H1 (cell line): ENCODE measurements around the gene BABAM2. TPM values are rescaled to one million over a fixed set of nuclear protein-coding genes. Genes with fewer than 3 reads are reported as not detected.

Experiments
- CTCF ChIA-PET: fragments of 300-600 bp; sonication (Branson Sonifier 250); formaldehyde crosslinking; loops from one replicate; lab custom pipeline; 2021; ENCODE audit not compliant: partially characterized antibody; lab: Charles Lee
- POLR2A ChIA-PET: fragments of 300-600 bp; sonication (Branson Sonifier 250); formaldehyde crosslinking; loops from one replicate; lab custom pipeline; 2021; ENCODE audit warnings: inconsistent platforms; ENCODE audit not compliant: partially characterized antibody; lab: Charles Lee
- DNase-seq, 2 experiments: peaks; one replicate each; pipeline versions ENCODE4 v3.0.0 to v3.0.0-alpha.2; 2010 to 2022; ENCODE audit warnings: low spot score in 2 of 2, low read depth in 1 of 2, mixed read lengths in 1 of 2
- FAIRE-seq: peaks from 2 replicates; lab custom pipeline; 2011; peaks lifted over from hg19 to GRCh38; lab: Jason Lieb, UNC
- H2AFZ ChIP-seq: 2 replicates; pipeline ENCODE4 v1.8.1; 2012; ENCODE audit warnings: low read length, inconsistent platforms
- H2AK5ac ChIP-seq: 2 replicates; pipeline ENCODE4 v1.6.1; 2013; ENCODE audit warnings: low read depth, low read length
- H2BK120ac ChIP-seq: replicated peaks from 2 replicates; pipeline ENCODE3; 2013; ENCODE audit warnings: low read depth, low read length, inconsistent platforms
- H2BK12ac ChIP-seq: 2 replicates; pipeline ENCODE4 v1.6.1; 2013; ENCODE audit warnings: low read depth, low read length
- H2BK15ac ChIP-seq: 2 replicates; pipeline ENCODE4 v1.6.1; 2013; ENCODE audit warnings: low read length
- H2BK20ac ChIP-seq: 2 replicates; pipeline ENCODE4 v1.6.1; 2013; ENCODE audit warnings: low read length
- H2BK5ac ChIP-seq: 2 replicates; pipeline ENCODE4 v1.6.1; 2013; ENCODE audit warnings: low read depth, low read length
- H3K14ac ChIP-seq: 2 replicates; pipeline ENCODE4 v1.6.1; 2013; ENCODE audit warnings: inconsistent platforms; ENCODE audit not compliant: insufficient read length
- H3K18ac ChIP-seq: 2 replicates; pipeline ENCODE4 v1.6.1; 2013; ENCODE audit warnings: low read length; ENCODE audit errors: extremely low read depth
- H3K23ac ChIP-seq: 2 replicates; pipeline ENCODE4 v1.6.1; 2013; ENCODE audit warnings: inconsistent platforms; ENCODE audit not compliant: insufficient read length
- H3K23me2 ChIP-seq: 2 replicates; pipeline ENCODE4 v1.6.1; 2013; ENCODE audit warnings: low read depth, low read length
- H3K27ac ChIP-seq: 2 replicates; pipeline ENCODE4 v1.6.1; 2011; ENCODE audit warnings: low read depth, low read length, inconsistent platforms
- H3K27me3 ChIP-seq, 4 experiments: replicated peaks in 1 of 4; 1 replicate in 1 of 4; 2 replicates in 3 of 4; pipeline versions ENCODE4 v1.6.1 to v1.8.1; 2011 to 2013; ENCODE audit warnings: low read length in 3 of 4, mild to moderate bottlenecking in 3 of 4, inconsistent platforms in 2 of 4, mixed read lengths in 2 of 4, moderate library complexity in 1 of 4; ENCODE audit not compliant: control insufficient read depth in 3 of 4, insufficient read depth in 3 of 4; ENCODE audit errors: extremely low read depth in 1 of 4
- H3K36me3 ChIP-seq, 4 experiments: 2 replicates each; pipeline versions ENCODE4 v1.6.1 to v1.8.1; 2011 to 2013; ENCODE audit warnings: mild to moderate bottlenecking in 4 of 4, low read length in 3 of 4, moderate library complexity in 2 of 4, control low read depth in 1 of 4, inconsistent platforms in 1 of 4; ENCODE audit not compliant: insufficient read depth in 4 of 4, control insufficient read depth in 2 of 4
- H3K4ac ChIP-seq: replicated peaks from 2 replicates; pipeline ENCODE3; 2013; ENCODE audit warnings: low read length, low read depth, mixed read lengths, inconsistent platforms; ENCODE audit not compliant: insufficient read length
- H3K4me1 ChIP-seq, 4 experiments: replicated peaks in 1 of 4; 1 replicate in 1 of 4; 2 replicates in 3 of 4; pipeline versions ENCODE4 v1.6.1 to v1.8.1; 2011 to 2013; ENCODE audit warnings: low read length in 3 of 4, inconsistent platforms in 2 of 4, mixed read lengths in 1 of 4; ENCODE audit not compliant: insufficient read depth in 4 of 4, control insufficient read depth in 3 of 4
- H3K4me2 ChIP-seq, 2 experiments: 2 replicates each; pipeline versions ENCODE4 v1.6.1 to v1.8.1; 2011 to 2013; ENCODE audit warnings: low read depth in 2 of 2, low read length in 2 of 2, control low read depth in 1 of 2, inconsistent platforms in 1 of 2, mild to moderate bottlenecking in 1 of 2; ENCODE audit not compliant: insufficient read depth in 1 of 2
- H3K4me3 ChIP-seq, 4 experiments: fragments of 200-600, 300-600 bp in 1 of 4; sonication (generic), shearing (Covaris generic), sonication (Bioruptor Twin) in 1 of 4; 2 replicates each; pipeline versions ENCODE4 v1.5.1 to v1.8.1; 2011 to 2016; ENCODE audit warnings: low read length in 4 of 4, low read depth in 3 of 4, control low read depth in 2 of 4, inconsistent platforms in 2 of 4, mild to moderate bottlenecking in 2 of 4, mixed read lengths in 1 of 4, moderate library complexity in 1 of 4; ENCODE audit not compliant: insufficient read depth in 2 of 4; ENCODE audit errors: extremely low read depth in 1 of 4
- H3K56ac ChIP-seq: replicated peaks from 2 replicates; pipeline ENCODE3; 2013; ENCODE audit warnings: low read depth, mild to moderate bottlenecking, mixed read lengths, low read length, inconsistent platforms; ENCODE audit not compliant: insufficient read length
- H3K79me1 ChIP-seq: 2 replicates; pipeline ENCODE4 v1.6.1; 2013; ENCODE audit warnings: low read depth, low read length, control low read depth
- H3K79me2 ChIP-seq, 2 experiments: 2 replicates each; pipeline versions ENCODE4 v1.6.1 to v1.8.1; 2012 to 2013; ENCODE audit warnings: low read length in 2 of 2, mild to moderate bottlenecking in 2 of 2, inconsistent platforms in 1 of 2; ENCODE audit not compliant: insufficient read depth in 2 of 2, control insufficient read depth in 1 of 2
- H3K9ac ChIP-seq, 4 experiments: replicated peaks in 1 of 4; 1 replicate in 1 of 4; 2 replicates in 3 of 4; pipeline versions ENCODE4 v1.6.1 to v1.8.1; 2011 to 2013; ENCODE audit warnings: low read depth in 3 of 4, low read length in 3 of 4, control low read depth in 2 of 4, mild to moderate bottlenecking in 2 of 4, moderate library complexity in 2 of 4, inconsistent platforms in 1 of 4; ENCODE audit errors: extremely low read depth in 1 of 4
- H3K9me3 ChIP-seq, 2 experiments: 2 replicates each; pipeline versions ENCODE4 v1.6.1 to v1.8.1; 2012 to 2013; ENCODE audit warnings: mild to moderate bottlenecking in 2 of 2, moderate library complexity in 2 of 2, control low read depth in 1 of 2, inconsistent platforms in 1 of 2, low read depth in 1 of 2, low read length in 1 of 2, mixed read lengths in 1 of 2; ENCODE audit not compliant: insufficient read depth in 2 of 2
- H4K20me1 ChIP-seq, 2 experiments: replicated peaks in 1 of 2; 2 replicates each; pipeline versions ENCODE3 to v1.8.1; 2011 to 2013; ENCODE audit warnings: inconsistent platforms in 2 of 2, low read length in 2 of 2, mild to moderate bottlenecking in 1 of 2; ENCODE audit not compliant: insufficient read depth in 2 of 2, control insufficient read depth in 1 of 2
- H4K5ac ChIP-seq: 2 replicates; pipeline ENCODE4 v1.6.1; 2013; ENCODE audit warnings: low read length, low read depth, mixed read lengths, inconsistent platforms; ENCODE audit not compliant: insufficient read length
- H4K8ac ChIP-seq: 2 replicates; pipeline ENCODE4 v1.8.0; 2013; ENCODE audit warnings: mild to moderate bottlenecking, moderate library complexity, low read length, inconsistent platforms; ENCODE audit not compliant: insufficient read depth; ENCODE audit errors: extremely low read depth
- H4K91ac ChIP-seq: replicated peaks from 2 replicates; pipeline ENCODE3; 2013; ENCODE audit warnings: low read length, mixed read lengths, inconsistent platforms; ENCODE audit not compliant: insufficient read length
- CREB1 ChIP-seq: IDR thresholded peaks from 2 replicates; pipeline ENCODE4 v1.6.1; 2012; ENCODE audit warnings: inconsistent platforms
- WGBS, 2 experiments: shearing (Covaris generic) in 1 of 2; methylation state at CpG; one replicate each; pipeline versions ENCODE4 v1.1.6 to v1.1.7; 2013 to 2015; ENCODE audit warnings: low lambda C conversion rate in 2 of 2, mixed read lengths in 2 of 2, inconsistent platforms in 1 of 2, low coverage in 1 of 2, missing lambda C conversion rate in 1 of 2; ENCODE audit not compliant: insufficient replicate concordance in 2 of 2, insufficient coverage in 1 of 2, insufficient read length in 1 of 2; ENCODE audit errors: extremely low coverage in 1 of 2, missing lambda C conversion rate in 1 of 2; 5-methylcytosine and 5-hydroxymethylcytosine counted together
- polyA plus RNA-seq, 7 experiments: library from polyadenylated mRNA; depleted of rRNA in 3 of 7; stranded (reverse) in 5 of 7; unstranded in 2 of 7; fragments of >200 nt in 5 of 7; fragments of 200-250 nt in 2 of 7; gene quantifications; 1 replicate in 5 of 7; 2 replicates in 1 of 7; 4 replicates in 1 of 7; pipeline versions ENCODE4 v1.2.1 to v1.2.3, GENCODE V29; 2011 to 2013; ENCODE audit warnings: missing spikeins in 2 of 7, mixed read lengths in 2 of 7
- total RNA-seq: library from RNA; stranded (reverse); fragmentation: NEBNext Ultra II Directional; extraction: Animal tissue kit (Norgen Biotek cat#: 25700); gene quantifications from 2 replicates; pipeline ENCODE4 v1.2.1, GENCODE V29; 2021

Gene BABAM2
- total and polyA plus RNA-seq, 2 of the 8 experiments (the other 6 are each of a cell fraction or from before 2014, with no cell fraction given): 15.8 to 20.9 TPM

DNA sequence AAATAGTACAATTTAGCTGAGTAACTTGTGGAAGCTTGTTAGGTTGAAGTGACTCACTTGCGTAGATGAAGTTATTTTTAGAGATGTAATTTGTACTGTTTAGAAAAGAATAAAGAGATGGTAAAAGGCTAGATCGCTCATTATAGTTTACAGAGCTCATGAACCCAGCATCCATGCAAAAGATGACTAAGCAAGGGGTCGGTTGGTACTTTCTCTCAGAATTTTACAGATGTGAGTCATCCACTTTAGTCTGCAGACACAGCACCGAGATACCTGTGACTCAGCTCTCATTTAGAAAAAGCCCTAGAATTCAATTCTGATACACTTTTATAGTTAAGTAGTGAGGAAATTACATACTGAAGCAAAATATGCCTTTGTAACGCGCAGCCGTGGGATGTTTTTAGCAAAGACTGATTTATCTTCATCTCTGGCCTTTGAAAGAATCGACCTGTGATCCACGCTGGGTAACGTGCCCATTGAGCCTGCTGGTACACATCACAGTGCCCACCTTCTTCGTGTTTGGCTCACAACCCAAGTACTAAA is 385.6 kb downstream of the BABAM2 start:
- Histone ChIP-seq H3K56ac (no peak overlapping the region), H3K9me3 (no peaks in the 10 kb centered on the region), H4K5ac (no peak overlapping the region), H4K20me1 (no peaks in the 10 kb centered on the region), H3K18ac (no peak overlapping the region), H3K4me2 (no peak overlapping the region), H2BK120ac (no peak overlapping the region), H2BK5ac (no peak overlapping the region), H3K4ac (no peak overlapping the region), H2BK20ac (no peak overlapping the region), H3K79me2 (no peaks in the 10 kb centered on the region), H3K27ac (no peak overlapping the region), H3K23me2 (no peaks in the 10 kb centered on the region), H3K14ac (no peak overlapping the region), H4K8ac (no peak overlapping the region), H2BK15ac (no peak overlapping the region), H2BK12ac (no peak overlapping the region), H3K4me1 (peaks cover 0 to 9% (median 6%) of the 10 kb centered on the region in 4 experiments; a peak in 5 of 7 replicates), H3K23ac (no peak overlapping the region), H3K4me3 (no peak overlapping the region), H4K91ac (no peak overlapping the region), H3K79me1 (no peaks in the 10 kb centered on the region), H2AFZ (no peak overlapping the region), H3K9ac (no peak overlapping the region), H2AK5ac (no peak overlapping the region), H3K27me3 (no peaks in the 10 kb centered on the region), H3K36me3 (no peaks in the 10 kb centered on the region)
- CTCF ChIA-PET: interaction anchor here (1.1 to 1.7 kb wide), 3 partner anchors 22 to 34 kb away, joined by 3 to 5 read pairs (median 4); no protein-coding TSS in a partner anchor
- 91 to 100% methylated on average over 1 to 11 of the region's 11 CpGs for WGBS, 2 experiments
- no peak for TF ChIP-seq CREB1
- DNase-seq (no peak), FAIRE-seq (no peak)
- POLR2A ChIA-PET: no interaction called here
